Measurements from ENCODE around the gene SHISAL2B.

Gene SHISAL2B

GRCh38 chr5:64742821-64743220 lies 52.5 kb downstream of the SHISAL2B start:
- Histone ChIP-seq H3K79me2 (ENCODE audit: low read length) (no peaks in the 10 kb centered on the region), H3K4me2 (ENCODE audit: low read depth, low read length) (no peak overlapping the region), H3K36me3 (replicated peaks; ENCODE audit: insufficient read depth, low read length) (0 out of 2 replicates have a peak, but pooled peaks cover 3% of the 10 kb centered on the region), H3K27me3 (replicated peaks; ENCODE audit: insufficient read depth, low read length) (no peaks in the 10 kb centered on the region), H3K4me1 (ENCODE audit: low read length) (no peaks in the 10 kb centered on the region), H3K9me2 (replicated peaks; ENCODE audit: insufficient read depth, low read length) (no peaks in the 10 kb centered on the region), H4K20me1 (ENCODE audit: insufficient read depth, low read length) (no peaks in the 10 kb centered on the region), H2AFZ (ENCODE audit: low read length) (no peak overlapping the region), H3K9me3 (replicated peaks; ENCODE audit: insufficient read depth, low read length) (no peaks in the 10 kb centered on the region), H3K9ac (ENCODE audit: low read length) (no peak overlapping the region), H3F3A (ENCODE audit: insufficient read depth, low read length) (no peaks in the 10 kb centered on the region), H3K27ac (ENCODE audit: low read length) (no peak overlapping the region), H3K4me3 (ENCODE audit: low read length) (no peak overlapping the region)
- no peak for TF ChIP-seq EZH2 (optimal IDR thresholded peaks at IDR 0.05; ENCODE audit: low read depth, low read length)
- no peak for TF ChIP-seq CTCF (IDR thresholded peaks at IDR 0.05; ENCODE audit: low read length)
- no peak for TF ChIP-seq EZH2phosphoT487 (IDR thresholded peaks at IDR 0.05; ENCODE audit: low read length)
- DNase-seq, result no peak

GRCh38 chr5:64744914-64745313 lies 54.6 kb downstream of the SHISAL2B start:
- no peak overlapping the region for H3K27ac ChIP-seq (ENCODE audit: low read length)
- TF ChIP-seq CTCF (IDR thresholded peaks at IDR 0.05; ENCODE audit: low read length), result no peak
- no peak for TF ChIP-seq EZH2 (optimal IDR thresholded peaks at IDR 0.05; ENCODE audit: low read depth, low read length)
- no peak for TF ChIP-seq EZH2phosphoT487 (IDR thresholded peaks at IDR 0.05; ENCODE audit: low read length)
- H3K9me3 ChIP-seq (replicated peaks; ENCODE audit: insufficient read depth, low read length), result no peaks in the 10 kb centered on the region
- no peak overlapping the region for H3K4me2 ChIP-seq (ENCODE audit: low read depth, low read length)
- no peaks in the 10 kb centered on the region for H3K4me1 ChIP-seq (ENCODE audit: low read length)
- H3F3A ChIP-seq (ENCODE audit: insufficient read depth, low read length), result no peaks in the 10 kb centered on the region
- no peak overlapping the region for H3K4me3 ChIP-seq (ENCODE audit: low read length)
- H3K9ac ChIP-seq (ENCODE audit: low read length), result no peak overlapping the region
- no peaks in the 10 kb centered on the region for H3K79me2 ChIP-seq (ENCODE audit: low read length)
- H2AFZ ChIP-seq (ENCODE audit: low read length), result no peak overlapping the region
- H3K27me3 ChIP-seq (replicated peaks; ENCODE audit: insufficient read depth, low read length), result no peaks in the 10 kb centered on the region
- no peak for DNase-seq
- H4K20me1 ChIP-seq (ENCODE audit: insufficient read depth, low read length), result no peaks in the 10 kb centered on the region
- no peaks in the 10 kb centered on the region for H3K36me3 ChIP-seq (replicated peaks; ENCODE audit: insufficient read depth, low read length)
- H3K9me2 ChIP-seq (replicated peaks; ENCODE audit: insufficient read depth, low read length), result no peaks in the 10 kb centered on the region

GRCh38 chr5:64746446-64746845 lies 56.1 kb downstream of the SHISAL2B start:
- H3K27ac ChIP-seq (ENCODE audit: low read length), result no peak overlapping the region
- no peak overlapping the region for H3K9ac ChIP-seq (ENCODE audit: low read length)
- H3K27me3 ChIP-seq (replicated peaks; ENCODE audit: insufficient read depth, low read length), result no peaks in the 10 kb centered on the region
- H3F3A ChIP-seq (ENCODE audit: insufficient read depth, low read length), result no peaks in the 10 kb centered on the region
- H3K9me3 ChIP-seq (replicated peaks; ENCODE audit: insufficient read depth, low read length), result no peaks in the 10 kb centered on the region
- DNase-seq, result no peak
- TF ChIP-seq EZH2phosphoT487 (IDR thresholded peaks at IDR 0.05; ENCODE audit: low read length) (no peak), EZH2 (optimal IDR thresholded peaks at IDR 0.05; ENCODE audit: low read depth, low read length) (no peak), CTCF (IDR thresholded peaks at IDR 0.05; ENCODE audit: low read length) (no peak)
- H3K9me2 ChIP-seq (replicated peaks; ENCODE audit: insufficient read depth, low read length), result no peaks in the 10 kb centered on the region
- H4K20me1 ChIP-seq (ENCODE audit: insufficient read depth, low read length), result no peaks in the 10 kb centered on the region
- no peaks in the 10 kb centered on the region for H3K36me3 ChIP-seq (replicated peaks; ENCODE audit: insufficient read depth, low read length)
- no peaks in the 10 kb centered on the region for H3K79me2 ChIP-seq (ENCODE audit: low read length)
- H3K4me1 ChIP-seq (ENCODE audit: low read length), result no peaks in the 10 kb centered on the region
- H3K4me2 ChIP-seq (ENCODE audit: low read depth, low read length), result no peak overlapping the region
- no peak overlapping the region for H2AFZ ChIP-seq (ENCODE audit: low read length)
- no peak overlapping the region for H3K4me3 ChIP-seq (ENCODE audit: low read length)

All from MM.1S (cell line).